ENCODE measurements around the gene ZNF664.
"Not testable (repeated sequence)": the region's sequence is repeated elsewhere in the genome, so short reads cannot be mapped to it uniquely, and the experiment has no call there.

ZNF664 gene

DNA sequence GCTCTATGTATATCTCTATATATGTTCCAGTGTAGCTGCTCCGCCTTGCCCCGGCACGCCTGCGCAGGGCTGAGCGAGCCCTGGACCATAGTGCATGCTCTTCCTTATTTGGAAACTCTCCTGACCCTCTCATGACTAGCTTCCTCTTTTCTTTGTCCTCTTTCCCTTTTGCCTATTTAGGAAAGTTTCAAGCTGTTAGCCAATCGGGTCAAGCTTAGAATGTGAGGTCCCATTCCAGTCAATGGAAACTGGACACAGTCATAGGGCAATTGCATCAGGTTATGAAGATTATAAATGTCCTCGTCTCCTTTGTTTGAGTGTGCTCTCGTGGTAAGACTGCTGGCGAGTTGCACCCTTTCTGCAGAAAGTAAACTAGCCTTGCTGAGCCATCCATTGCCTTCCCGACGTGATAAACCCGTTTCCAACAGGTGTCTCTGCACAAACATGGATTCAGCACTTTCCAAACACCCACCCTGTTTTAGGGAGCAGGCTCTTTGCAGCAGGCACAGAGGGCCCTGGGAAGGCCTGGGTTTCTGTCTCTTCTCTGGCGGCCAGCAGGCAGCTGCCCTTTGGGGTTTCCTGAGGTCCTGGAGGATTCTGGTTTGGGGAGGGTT, 31.3 kb upstream of the ZNF664 start:
- DNase-seq (ENCODE audit: low read depth), result no peak

GRCh38 chr12:123942238-123942653, 30.8 kb upstream of the ZNF664 start:
- no peak for DNase-seq (ENCODE audit: low read depth)

DNA sequence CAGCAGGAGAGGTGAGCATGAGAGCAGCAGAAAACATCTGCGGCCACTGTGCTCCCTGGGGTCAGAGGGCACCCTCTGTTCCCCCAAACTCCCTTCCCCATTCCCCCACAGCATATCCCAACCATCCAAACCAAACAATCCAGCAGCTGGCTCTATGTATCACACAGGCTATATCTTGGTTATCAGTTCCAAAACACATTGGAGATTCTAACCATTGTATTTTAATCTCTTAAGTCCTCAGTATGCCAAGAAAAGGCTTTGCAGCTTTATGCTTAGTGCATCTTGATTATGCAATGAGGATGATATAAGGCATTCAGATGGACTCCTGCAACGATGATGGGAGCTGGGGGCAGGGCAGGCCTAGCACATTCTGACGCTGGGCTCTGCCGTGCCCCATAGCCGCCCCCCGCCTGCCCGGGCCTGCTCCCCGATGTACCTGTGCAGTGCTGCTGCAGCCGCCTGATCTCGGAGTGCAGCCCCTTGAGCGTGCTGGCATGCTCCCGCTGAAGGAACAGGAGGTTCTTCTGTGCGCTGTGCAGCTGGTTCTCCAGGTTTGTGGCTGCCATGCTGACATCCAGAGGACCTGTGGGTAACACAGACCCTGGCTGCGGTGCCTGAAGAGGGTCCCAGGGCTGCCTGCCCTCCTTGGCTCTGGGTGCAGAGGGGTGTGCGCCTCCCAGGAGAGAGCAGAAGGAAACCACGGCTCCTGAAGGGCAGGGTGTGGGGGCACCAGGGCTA, 29.9 kb upstream of the ZNF664 start:
- no peak for DNase-seq (ENCODE audit: low read depth)

DNA sequence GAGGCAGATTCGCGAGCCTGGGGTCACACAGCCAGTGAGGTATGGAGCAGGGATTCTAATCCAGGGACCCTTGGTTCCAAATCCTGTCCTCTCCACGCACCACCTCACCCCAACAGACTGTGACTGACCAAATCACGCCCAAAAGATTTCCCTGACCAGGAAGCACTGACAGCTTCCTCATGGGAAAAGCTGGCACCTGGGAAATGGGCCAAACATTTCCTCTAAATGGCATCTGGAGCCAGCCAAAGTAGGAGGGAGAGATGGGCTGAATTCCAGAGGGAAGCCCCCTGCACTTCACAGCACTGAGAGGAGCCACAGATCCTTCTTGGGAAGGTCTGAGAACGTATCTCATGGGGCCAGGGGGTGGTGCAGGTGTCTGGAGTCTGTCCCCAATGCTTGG, 29.2 kb upstream of the ZNF664 start:
- no peak for DNase-seq (ENCODE audit: low read depth)

- no peak for DNase-seq (ENCODE audit: low read depth)
Measured at GRCh38 chr12:123944696-123945095, 28.3 kb upstream of the ZNF664 start.

- DNase-seq (ENCODE audit: low read depth), result no peak
Measured at GRCh38 chr12:123945287-123946151, 27.5 kb upstream of the ZNF664 start.

GRCh38 chr12:123946152-123946515, 26.9 kb upstream of the ZNF664 start:
- no peak for DNase-seq (ENCODE audit: low read depth)

GRCh38 chr12:123946516-123947505, 26.2 kb upstream of the ZNF664 start:
- not testable (repeated sequence) for DNase-seq (ENCODE audit: low read depth)

DNA sequence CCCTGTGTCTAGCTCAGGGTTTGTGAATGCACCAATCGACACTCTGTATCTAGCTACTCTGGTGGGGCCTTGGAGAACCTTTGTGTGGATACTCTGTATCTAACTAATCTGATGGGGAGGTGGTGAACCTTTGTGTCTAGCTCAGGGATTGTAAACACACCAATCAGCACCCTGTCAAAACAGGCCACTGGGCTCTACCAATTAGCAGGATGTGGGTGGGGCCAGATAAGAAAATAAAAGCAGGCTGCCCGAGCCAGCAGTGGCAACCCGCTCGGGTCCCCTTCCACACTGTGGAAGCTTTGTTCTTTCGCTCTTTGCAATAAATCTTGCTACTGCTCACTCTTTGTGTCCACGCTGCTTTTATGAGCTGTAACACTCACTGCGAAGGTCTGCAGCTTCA, 25.5 kb upstream of the ZNF664 start:
- DNase-seq (ENCODE audit: low read depth), result not testable (repeated sequence)

DNA sequence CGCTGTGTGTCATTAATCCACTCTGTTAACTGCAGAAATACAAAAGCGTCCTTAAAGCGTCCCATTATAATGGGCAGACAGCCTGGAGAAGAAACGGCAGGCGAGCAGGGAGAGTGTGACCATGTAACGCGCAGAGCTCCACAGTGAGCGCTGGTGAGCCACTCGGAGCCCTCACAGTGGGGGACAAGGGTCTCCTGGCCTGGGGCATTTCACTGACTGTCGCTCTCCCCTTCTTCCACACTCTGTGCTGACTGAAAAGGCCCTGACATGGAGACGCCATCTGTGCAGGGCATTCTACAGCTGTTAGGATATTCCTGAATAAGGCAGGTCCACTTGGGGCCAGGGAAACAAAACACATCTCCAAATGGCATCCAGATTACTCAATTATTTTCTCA, 24.6 kb upstream of the ZNF664 start:
- DNase-seq (ENCODE audit: low read depth), result no peak

DNA sequence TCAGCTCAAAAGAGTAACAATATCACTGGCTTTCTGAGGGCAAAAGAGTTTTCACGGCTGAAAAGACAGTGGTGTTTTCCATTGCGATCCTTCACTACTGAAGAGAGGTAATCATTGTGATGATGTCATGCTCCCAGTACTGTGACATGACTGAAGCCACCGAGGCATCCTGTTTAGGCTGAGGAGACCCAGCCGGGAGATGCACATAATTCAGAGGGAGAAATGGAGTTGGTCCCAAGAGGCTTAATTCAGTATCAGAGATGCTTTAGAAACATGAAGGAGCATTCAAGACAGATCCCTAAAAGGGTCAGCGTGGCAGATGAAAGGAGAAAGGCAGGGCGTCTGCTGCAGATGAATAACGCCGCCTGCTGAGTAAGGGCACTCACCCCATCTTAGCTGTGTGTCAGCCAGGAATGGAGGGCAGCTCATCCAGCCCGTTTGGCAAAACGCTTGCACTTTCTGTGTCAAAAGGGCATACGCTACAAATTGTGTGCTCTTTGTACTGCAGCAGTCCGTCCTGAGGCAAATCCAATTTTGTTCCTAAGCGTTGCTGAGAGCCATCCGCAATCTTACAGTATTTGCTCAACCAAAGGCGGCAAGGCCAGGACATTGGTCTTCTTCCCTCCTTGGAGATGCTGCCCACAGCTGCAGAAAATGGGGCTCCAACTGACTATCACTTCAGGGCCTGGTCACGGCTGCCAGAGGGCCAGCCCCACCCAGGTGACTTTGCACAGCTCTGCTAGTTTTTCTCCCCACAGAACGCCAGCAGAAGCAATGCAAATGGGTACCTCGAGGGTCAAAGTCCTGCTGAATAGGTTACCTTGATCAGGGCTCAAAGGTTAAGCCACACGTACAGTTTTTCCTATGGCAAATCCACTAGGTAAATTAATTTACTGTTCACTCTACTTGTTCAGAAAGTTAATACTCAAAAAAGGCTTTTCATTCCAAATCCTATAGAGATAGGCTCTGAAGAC, 23.9 kb upstream of the ZNF664 start:
- no peak for DNase-seq (ENCODE audit: low read depth)

- no peak for DNase-seq (ENCODE audit: low read depth)
Measured at GRCh38 chr12:123949770-123950165, 23.2 kb upstream of the ZNF664 start.

DNA sequence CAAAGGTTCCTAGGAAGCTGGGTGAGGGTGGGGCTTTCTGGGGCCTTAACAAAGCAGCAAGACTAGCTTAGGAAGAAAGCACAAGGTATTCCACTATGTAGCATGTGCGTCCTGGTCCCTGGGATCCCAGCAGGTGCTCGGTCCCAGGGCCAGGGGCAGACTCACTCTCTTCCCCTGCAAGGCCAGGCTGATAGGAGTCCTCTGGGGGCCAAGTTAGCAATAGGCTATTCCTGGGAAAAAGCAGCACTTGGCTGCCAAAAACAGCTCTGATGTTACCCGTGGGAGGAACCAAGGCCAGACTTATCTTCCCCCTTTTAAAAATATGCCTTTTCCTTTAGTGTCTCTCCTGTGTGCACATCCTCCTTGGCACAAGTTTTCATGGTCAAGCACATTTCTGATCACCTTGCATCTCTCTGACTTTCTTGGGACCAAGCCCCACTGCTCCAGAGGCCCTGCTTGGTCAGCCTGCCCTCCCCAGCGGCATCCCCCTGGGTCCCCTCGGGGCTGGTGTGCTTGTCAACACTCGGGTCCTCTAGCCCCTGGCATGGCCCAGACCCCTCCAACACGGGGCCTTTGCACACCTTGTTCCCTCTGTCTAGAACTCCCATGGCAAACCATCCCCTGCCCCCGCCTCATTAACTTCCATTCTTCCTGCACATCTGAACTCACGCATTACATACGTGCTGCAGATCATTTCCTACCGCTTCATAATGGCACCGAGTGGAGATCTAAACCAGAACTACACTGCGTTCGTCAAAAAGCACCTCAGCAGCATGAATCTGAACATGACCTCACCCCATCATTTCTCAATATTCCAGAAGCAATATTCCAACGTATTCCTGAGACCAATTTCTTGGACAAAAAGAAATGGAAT, 22.3 kb upstream of the ZNF664 start:
- DNase-seq (ENCODE audit: low read depth), result no peak

GRCh38 chr12:123951467-123951866, 21.5 kb upstream of the ZNF664 start:
- DNase-seq (ENCODE audit: low read depth), result no peak

DNA sequence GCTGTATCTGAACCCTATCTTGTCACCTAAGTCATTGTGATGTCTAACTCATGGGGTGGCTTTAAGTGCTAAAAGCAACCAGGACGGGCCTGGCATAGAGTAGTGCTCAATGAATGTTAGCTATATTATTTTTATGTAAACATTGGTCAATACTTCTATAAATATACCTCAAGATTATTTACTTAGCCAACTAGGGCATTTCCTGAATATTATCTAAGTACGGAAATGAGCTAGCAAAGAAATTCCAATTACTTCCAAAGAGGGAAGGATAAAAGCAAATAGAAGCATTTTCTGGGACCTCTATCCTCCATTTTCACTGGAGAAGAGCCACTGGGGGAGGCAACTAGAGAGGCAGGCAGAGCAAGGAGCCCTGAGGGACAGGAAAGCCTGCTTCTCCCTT, 21.0 kb upstream of the ZNF664 start:
- no peak for DNase-seq (ENCODE audit: low read depth)

DNA sequence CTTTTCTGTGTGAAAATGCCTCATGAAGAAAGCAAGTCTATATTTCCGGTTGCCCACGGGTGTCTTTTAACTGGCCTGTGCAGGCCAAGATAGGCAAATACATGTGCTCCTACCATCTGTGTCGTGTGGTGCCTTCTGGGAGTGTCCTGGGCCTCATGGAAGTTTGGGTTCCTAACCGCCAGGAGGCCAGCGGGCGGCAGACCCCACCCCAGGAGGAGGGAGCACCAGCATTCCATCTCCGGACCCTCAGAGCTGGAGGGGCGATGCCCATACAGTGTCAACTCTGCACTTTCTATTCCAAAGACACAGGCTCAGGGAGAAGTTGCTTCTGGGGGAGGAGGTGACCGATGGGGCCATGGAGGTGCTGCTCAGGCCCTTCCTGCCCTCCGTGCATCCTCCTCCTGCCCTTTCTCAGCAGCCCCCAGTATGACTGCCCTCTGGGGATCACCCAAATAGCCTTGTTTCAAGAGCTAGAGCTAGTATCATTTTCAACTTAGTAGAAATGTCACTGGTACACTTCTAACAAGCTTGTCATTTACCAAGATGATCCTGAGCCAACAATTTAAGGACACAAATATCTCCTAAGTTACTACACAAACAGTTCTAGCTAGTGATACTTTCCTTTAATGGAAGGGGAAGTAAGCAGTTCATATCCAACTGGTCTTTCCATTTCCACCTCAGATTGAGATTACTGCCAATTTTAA, 18.2 kb upstream of the ZNF664 start:
- no peak for DNase-seq (ENCODE audit: low read depth)

GRCh38 chr12:123956249-123956648, 16.8 kb upstream of the ZNF664 start:
- no peak for DNase-seq (ENCODE audit: low read depth)

- DNase-seq (ENCODE audit: low read depth), result no peak
Measured at GRCh38 chr12:123957196-123957595, 15.8 kb upstream of the ZNF664 start.

DNA sequence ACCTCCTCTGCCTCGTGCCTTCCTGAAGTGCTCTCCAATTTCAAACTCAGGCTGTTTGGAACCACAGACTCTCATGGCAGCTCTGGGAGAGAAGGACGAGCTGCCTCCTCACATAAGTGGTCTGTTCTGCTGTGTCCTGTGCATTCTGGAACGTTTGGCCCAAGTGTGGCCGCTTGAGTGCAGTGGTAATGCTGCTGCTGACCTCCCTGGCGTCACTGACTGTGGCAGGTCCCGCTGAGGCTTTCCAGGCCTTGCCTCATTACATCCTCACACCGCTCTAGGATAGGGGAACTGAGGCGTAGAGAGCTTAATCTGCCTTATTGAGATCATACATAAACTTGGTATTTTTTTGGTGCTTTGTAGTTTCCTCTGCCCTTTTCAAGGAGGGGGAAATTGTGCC, 14.6 kb upstream of the ZNF664 start:
- DNase-seq (ENCODE audit: low read depth), result no peak

Data from activated T-helper 9 cell treated with anti-CD3 and anti-CD28 coated beads, Interleukin-2, amount 50 U/mL, for 16 hours (primary cell).